Stimulated activated CD4-positive, alpha-beta T cell treated with anti-CD3 and anti-CD28 coated beads, Interleukin-2, amount 100 ng/mL, for 48 hours (primary cell): Measurements from ENCODE around the gene PTGER4.

Experiments
- DNase-seq, 2 donors: peaks; one replicate each; pipeline ENCODE4 v3.0.0-alpha.2; 2020

PTGER4 gene

DNA sequence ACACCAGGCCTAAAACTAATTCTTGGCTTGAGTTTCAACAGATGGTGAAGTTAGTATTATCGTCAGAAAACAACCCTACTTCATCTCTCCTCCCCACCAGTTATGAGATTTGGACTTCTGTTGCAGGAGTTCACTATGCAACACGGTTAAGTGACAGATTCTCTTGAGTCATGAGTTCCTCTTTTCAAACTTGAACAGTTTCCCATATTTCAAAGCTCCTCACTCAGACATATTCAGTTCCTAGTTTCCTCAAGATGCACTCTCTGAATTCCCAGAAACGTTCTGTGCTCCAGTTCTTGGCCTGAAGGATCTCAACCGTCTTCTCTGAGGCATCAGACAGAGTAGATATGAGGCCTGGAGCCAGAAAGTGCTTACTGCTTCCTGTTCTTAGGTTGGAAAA is 7.3 kb upstream of the PTGER4 start:
- DNase-seq = no peak

- DNase-seq = no peak
These were observed 5.0 kb upstream of the PTGER4 start for GRCh38 chr5:40674661-40675235.

- no peak for DNase-seq
These were observed 4.2 kb upstream of the PTGER4 start for GRCh38 chr5:40675396-40676133.

- no peak for DNase-seq
These were observed 2.9 kb upstream of the PTGER4 start for GRCh38 chr5:40676613-40677343.

DNA sequence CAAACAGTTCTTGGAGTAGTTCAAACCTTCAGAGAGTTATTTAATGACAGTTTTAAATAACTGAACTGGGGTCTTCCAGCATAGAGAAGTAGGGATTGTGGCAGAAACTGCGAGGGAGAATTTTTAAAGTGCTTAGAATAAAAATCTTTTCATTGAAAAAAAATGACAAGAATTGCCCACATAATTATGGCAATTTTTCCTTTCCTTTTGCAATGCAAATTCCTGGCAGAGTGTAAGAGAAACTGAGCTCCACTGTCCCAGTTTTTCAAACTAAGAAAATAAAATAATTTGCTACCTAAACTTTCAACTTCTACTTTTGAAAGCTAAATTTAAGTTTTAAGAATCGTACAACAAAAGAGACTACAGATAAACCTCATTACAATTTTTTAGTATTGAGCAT is 2.3 kb upstream of the PTGER4 start:
- no peak for DNase-seq

DNA sequence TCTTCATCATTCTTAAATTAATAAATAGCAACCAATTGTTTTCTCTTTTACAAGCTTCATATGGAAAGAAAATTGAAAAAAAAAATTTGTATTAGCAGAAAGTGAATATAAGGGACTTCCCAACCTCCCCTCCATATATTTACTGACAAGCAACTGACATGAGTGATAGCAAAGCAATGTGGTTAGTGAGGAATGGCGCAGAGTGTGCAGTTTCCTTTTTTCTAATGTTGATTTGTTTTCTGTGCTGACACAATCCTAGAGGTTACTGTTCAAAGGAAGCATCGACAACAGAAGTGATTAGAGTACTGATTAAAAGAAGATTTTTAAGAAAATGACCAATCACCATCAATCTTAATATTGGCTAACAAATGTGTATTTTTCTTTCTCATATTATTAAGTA is 1.7 kb upstream of the PTGER4 start:
- DNase-seq = no peak

- DNase-seq = no peak
These were observed 1.1 kb upstream of the PTGER4 start for GRCh38 chr5:40678460-40679147.

DNA sequence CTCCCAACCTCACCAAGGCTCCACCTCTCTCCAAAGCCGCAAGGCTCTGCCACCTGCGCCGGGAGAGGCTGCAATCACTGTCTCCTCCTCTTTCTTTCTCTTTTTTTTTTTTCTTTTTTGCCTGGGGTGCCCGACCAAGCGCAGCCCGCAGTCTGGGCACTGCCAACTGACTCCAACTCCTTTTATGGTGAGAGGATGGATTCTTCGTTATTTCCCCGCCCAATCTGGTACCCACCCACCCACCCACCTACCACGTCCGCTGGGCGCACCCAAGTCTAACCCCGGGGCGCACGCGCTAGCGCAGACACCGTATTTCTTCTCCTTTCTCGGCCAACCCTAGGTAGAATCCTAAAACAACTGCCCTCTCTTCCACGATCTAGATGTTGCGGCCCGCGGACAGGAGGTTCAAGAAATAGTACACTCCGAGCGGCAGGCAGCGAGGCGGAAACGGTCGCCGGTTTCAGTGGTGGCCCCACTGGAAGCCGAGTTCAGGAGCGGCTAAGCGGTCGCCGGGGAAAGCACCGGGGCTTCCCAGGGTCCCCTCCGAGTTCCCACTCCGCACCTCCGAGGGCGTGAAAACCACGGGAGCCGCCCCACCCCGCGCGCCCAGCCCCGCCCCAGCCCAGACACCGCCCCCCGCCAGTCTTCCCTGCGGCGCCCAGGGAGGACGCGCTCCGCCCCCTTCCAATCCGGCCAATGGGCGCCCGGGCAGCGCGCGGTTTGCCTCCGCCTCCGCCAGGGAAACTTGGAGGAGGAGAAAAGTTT is 385 bp upstream of the PTGER4 start:
- peak; percentile 91 to 92 for DNase-seq

- peak in 1 of 2 donors; percentile 37 for DNase-seq
These were observed 1.1 kb downstream of the PTGER4 start for GRCh38 chr5:40680741-40681362.

DNA sequence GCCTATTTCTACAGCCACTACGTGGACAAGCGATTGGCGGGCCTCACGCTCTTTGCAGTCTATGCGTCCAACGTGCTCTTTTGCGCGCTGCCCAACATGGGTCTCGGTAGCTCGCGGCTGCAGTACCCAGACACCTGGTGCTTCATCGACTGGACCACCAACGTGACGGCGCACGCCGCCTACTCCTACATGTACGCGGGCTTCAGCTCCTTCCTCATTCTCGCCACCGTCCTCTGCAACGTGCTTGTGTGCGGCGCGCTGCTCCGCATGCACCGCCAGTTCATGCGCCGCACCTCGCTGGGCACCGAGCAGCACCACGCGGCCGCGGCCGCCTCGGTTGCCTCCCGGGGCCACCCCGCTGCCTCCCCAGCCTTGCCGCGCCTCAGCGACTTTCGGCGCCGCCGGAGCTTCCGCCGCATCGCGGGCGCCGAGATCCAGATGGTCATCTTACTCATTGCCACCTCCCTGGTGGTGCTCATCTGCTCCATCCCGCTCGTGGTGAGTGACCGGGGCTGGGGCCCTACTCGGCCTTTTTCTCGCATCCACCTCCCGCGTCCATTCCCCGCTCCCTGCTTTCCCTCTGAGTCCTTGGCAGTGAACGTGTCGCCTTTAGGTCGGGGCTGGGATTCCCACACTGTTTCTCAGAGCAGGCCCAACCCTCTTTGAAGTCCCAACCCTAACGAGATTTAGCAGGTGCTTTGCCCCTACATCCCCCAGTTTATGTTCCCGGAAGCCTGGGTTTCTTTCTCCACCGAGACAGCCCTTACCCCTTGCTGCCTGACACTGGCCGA is 1.8 kb downstream of the PTGER4 start:
- DNase-seq = no peak

DNA sequence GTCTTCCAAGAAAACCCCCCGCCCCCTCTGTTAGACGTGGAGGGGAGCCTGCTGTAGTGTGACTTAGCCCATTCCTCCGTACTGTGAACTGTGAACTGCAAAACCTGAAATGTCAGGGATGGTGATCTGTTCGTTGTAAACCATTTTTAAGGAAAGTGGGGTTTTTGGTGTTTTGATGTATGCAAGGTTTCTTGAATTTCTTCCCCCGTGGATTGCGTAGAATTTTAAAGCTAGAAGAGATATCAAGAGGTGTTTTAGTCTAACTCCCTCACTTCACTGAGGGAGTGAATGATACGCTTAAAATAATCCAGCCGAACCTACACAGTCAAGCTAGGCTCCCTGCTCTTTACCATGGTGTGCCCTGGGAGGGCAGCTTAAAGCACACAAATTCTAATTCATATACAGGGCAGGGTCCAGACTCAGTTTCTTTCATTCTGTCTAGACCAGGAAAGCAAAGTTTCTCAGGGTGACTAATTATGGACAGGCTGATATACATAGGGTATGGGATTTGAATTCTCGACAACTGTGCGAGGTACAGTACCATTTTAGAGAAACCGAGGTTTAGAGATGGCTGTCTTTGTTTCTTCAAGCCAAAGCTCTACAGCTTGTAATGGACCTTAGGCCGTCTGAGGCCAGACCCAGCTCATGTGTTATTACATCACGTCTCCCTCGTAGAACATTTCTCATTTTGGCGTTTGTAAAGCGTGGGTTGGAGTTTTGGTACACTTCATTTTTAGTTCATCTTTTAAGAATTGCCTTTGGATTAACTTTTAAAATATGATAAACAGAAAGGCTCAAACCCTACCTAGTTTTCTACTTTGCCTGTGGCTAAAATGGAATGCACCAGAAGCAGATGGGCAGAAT is 2.7 kb downstream of the PTGER4 start:
- no peak for DNase-seq

GRCh38 chr5:40683305-40683704 is 3.6 kb downstream of the PTGER4 start:
- DNase-seq = no peak

DNA sequence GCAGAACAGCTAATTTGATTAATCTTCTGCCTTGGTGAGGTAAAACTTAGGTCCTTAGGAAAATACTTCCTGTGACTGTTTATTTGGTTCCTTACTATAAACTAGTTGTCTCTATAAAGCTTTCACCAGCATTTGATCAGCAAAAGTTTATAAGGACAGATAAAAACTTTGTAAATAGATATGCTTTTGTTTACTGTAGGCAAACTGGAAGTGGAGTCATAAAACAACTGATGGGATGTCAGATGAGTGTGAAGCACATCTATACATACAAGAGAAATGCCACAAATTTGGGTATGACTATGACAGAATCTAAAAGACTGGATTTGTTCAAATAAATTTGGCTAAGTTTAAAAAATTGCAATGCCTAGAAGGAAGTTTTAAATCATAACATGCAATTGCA is 5.5 kb downstream of the PTGER4 start:
- no peak for DNase-seq

DNA sequence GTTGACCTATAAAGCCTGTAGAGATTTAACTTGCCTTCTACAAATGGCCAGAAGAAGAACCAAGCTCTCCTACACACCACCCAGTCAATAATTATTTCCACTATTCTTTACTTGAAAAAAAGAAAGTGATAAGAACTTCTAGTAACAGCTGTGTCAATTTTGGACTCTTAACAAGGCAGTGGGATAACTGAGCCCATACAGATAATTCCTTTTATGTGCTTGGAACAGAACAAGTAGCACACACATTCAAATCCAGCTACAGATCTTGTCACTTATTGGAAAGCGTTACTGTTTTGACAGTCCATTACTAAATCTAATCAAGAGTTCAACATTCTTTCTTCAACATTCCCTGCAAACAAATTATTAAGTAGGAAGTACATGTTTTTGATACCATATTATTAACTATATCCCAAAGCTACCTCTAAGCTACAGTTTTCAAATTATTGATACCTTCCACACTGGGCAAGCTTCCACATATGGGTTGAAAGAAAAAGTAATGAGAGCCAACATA is 6.3 kb downstream of the PTGER4 start:
- no peak for DNase-seq

DNA sequence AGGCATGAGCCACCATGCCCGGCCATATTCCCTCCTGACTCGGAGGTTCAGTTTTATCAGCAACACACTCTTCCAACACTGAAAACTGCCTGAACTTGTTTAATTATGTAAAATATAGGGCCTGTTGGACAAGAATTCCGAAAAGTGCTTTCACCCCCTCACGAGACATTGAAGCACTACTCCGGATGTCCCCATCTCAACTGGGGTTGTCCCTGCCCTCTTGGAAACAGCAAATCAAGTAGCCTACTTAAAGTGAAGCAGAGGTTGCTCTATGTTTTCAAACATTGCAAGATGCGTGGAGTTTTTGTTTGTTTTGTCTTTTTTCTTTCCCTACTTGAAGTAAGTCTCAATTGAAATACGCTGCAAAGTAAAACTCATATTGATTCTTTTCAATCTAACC is 7.6 kb downstream of the PTGER4 start:
- DNase-seq = no peak

DNA sequence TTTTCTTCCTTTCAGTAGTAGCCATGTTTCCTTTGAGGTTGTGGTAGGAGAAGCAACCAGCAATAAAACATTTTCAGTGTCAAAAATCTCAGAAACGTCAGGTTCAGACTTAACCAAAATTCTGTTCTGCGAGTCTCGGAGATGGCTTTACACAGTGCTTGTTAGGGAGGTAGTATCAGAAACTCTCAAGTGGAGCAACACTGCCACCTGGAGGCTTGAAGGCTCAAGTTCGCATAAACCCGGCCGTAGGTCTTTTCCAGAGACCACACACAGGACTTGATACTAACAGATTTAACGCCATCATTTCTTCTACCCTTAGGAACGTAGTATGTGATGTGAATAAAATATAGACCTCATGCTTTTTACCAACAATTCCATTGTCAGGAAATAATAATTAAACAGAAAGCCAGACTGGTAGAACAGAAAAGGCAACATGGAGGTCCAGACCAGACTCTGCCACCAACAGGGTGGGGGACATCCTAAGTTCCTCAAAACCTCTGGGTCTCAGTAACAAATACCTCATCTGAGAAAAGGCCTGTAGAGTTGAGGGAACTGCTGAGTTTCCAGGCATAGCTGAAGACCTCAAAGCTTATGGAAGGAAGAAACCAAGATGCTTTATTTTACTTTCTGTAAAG is 8.5 kb downstream of the PTGER4 start:
- DNase-seq = peak; percentile 84

DNA sequence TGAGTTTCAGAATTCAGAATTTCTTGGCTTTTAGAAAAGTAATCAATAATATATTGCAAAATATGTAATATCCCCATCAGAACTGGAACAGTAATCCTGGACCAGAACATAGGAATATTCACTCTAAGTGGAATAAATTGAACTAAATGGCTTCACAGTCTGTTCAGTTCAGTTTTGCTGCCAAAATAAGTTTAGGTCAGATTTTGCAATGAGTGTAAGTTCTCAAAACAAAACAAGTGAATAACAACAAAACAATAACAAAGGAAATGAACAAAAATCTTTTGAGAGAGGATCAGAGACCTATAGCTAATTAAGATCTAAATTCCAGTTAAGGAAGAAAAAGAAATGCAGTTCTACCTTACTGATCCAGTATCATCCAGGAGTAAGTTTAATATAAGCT is 9.3 kb downstream of the PTGER4 start:
- DNase-seq = no peak

DNA sequence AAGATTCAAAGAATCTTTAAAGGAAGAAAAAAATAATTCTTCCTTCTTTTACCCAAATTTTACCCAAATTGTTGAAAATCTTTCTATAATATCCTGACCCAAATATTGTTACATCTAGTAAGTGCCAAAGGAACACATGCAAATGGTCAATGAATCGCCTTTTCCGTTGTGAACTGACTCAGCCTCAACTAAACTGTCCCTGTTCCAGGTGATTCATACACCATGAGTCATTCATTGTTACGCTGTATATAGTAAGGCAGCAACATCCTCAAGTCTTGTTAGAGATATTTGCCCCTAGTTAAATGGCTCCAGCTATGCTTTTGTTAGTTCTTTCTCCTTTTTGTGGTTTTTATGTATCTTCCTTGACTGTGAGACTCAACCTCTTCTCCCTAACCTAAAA is 9.7 kb downstream of the PTGER4 start:
- no peak for DNase-seq

- DNase-seq = no peak
These were observed 10.6 kb downstream of the PTGER4 start for GRCh38 chr5:40690267-40690666.

DNA sequence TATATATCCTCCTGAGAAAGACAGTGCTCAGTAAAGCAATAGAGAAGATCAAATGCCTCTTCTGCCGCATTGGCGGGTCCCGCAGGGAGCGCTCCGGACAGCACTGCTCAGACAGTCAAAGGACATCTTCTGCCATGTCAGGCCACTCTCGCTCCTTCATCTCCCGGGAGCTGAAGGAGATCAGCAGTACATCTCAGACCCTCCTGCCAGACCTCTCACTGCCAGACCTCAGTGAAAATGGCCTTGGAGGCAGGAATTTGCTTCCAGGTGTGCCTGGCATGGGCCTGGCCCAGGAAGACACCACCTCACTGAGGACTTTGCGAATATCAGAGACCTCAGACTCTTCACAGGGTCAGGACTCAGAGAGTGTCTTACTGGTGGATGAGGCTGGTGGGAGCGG is 12.2 kb downstream of the PTGER4 start:
- DNase-seq = no peak
